Measurements from ENCODE around the gene TTF1.
A peak's percentile ranks its signal among the peaks of the same experiment; 100 is the strongest.

GRCh38 chr9:132411091-132411508 lies 4.5 kb upstream of the TTF1 start:
- TF ChIP-seq CTCF (IDR thresholded peaks at IDR 0.05) (peak; percentile 22 to 70 (median 64)), POLR2AphosphoS5 (IDR thresholded peaks at IDR 0.05) (peak; percentile 29)
